Activated CD8-positive, alpha-beta T cell treated with anti-CD3 and anti-CD28 coated beads, Interleukin-2, amount 10 ng/mL, durations not matched to agents 7 days and 5 days (primary cell): Measurements from ENCODE around the gene WNT8A. TPM values are rescaled to one million over a fixed set of nuclear protein-coding genes. Genes with fewer than 3 reads are reported as not detected.

Experiments
- ATAC-seq: fragments of 150-1000 bp; cut with Tn5 transposase; one replicate; pipeline ENCODE4 v1.10.0; 2021; ENCODE audit warnings: moderate library complexity
- CTCF ChIA-PET: fragments of 350-600 bp; sonication (Branson Sonifier 250); formaldehyde crosslinking; loops from one replicate; lab custom pipeline; 2021; ENCODE audit warnings: antibody characterized with exemption; lab: Charles Lee
- POLR2A ChIA-PET: fragments of 350-600 bp; sonication (Branson Sonifier 250); formaldehyde crosslinking; loops from one replicate; lab custom pipeline; 2021; ENCODE audit warnings: antibody characterized with exemption; lab: Charles Lee
- DNase-seq: peaks from one replicate; pipeline ENCODE4 v3.0.0-alpha.2; 2020
- H3K27ac Mint-ChIP-seq: one replicate; pipeline ENCODE4 v1.8.0; 2021; ENCODE audit warnings: mild to moderate bottlenecking, mixed read lengths
- H3K27me3 Mint-ChIP-seq: one replicate; pipeline ENCODE4 v1.8.0; 2021; ENCODE audit warnings: low read depth, mixed read lengths
- H3K36me3 Mint-ChIP-seq: one replicate; pipeline ENCODE4 v1.8.0; 2021; ENCODE audit warnings: low read depth, mixed read lengths
- H3K4me1 Mint-ChIP-seq: one replicate; pipeline ENCODE4 v1.8.0; 2021; ENCODE audit warnings: low read depth, mixed read lengths
- H3K4me3 Mint-ChIP-seq: one replicate; pipeline ENCODE4 v1.8.0; 2021; ENCODE audit warnings: mild to moderate bottlenecking, mixed read lengths
- H3K9me3 Mint-ChIP-seq: one replicate; pipeline ENCODE4 v1.8.0; 2022; ENCODE audit warnings: mixed read lengths; ENCODE audit not compliant: insufficient read depth
- total RNA-seq, 2 experiments: library from RNA; stranded (reverse); gene quantifications; one replicate each; pipeline ENCODE4 v1.2.3, GENCODE V29; 2021

Gene WNT8A
- total RNA-seq, 2 experiments from 2014 or later, result not detected

- H3K4me3 Mint-ChIP-seq, result no peak overlapping the region
- no peaks in the 10 kb centered on the region for H3K4me1 Mint-ChIP-seq
- DNase-seq, result no peak
- no peak for ATAC-seq
- H3K27ac Mint-ChIP-seq, result no peak overlapping the region
- no peaks in the 10 kb centered on the region for H3K36me3 Mint-ChIP-seq
- CTCF ChIA-PET, result interaction anchor here (1.7 to 1.9 kb wide), 2 partner anchors 21 to 75 kb away, joined by 3 to 7 read pairs; no protein-coding TSS in a partner anchor
- H3K27me3 Mint-ChIP-seq, result peaks cover 20% of the 10 kb centered on the region
- POLR2A ChIA-PET, result no interaction called here
- no peaks in the 10 kb centered on the region for H3K9me3 Mint-ChIP-seq
Measured at GRCh38 chr5:138110266-138110963, 26.6 kb downstream of the WNT8A start.

- Mint-ChIP-seq H3K36me3 (no peaks in the 10 kb centered on the region), H3K27me3 (peaks cover 20% of the 10 kb centered on the region), H3K4me3 (no peak overlapping the region), H3K9me3 (no peaks in the 10 kb centered on the region), H3K27ac (no peak overlapping the region), H3K4me1 (no peaks in the 10 kb centered on the region)
- ChIA-PET CTCF (interaction anchor here (1.7 kb wide), 1 partner anchor 21 kb away, joined by 3 read pairs; no protein-coding TSS in a partner anchor), POLR2A (no interaction called here)
- ATAC-seq, result no peak
- no peak for DNase-seq
Measured at GRCh38 chr5:138111181-138111580, 27.3 kb downstream of the WNT8A start.

GRCh38 chr5:138111937-138112336 is 28.1 kb downstream of the WNT8A start:
- CTCF ChIA-PET, result no interaction called here

GRCh38 chr5:138115254-138115653 is 31.4 kb downstream of the WNT8A start:
- H3K27ac Mint-ChIP-seq, result no peak overlapping the region
- H3K36me3 Mint-ChIP-seq, result no peaks in the 10 kb centered on the region
- ATAC-seq, result no peak
- ChIA-PET POLR2A (no interaction called here), CTCF (no interaction called here)
- H3K4me1 Mint-ChIP-seq, result no peaks in the 10 kb centered on the region
- H3K4me3 Mint-ChIP-seq, result no peak overlapping the region
- no peaks in the 10 kb centered on the region for H3K9me3 Mint-ChIP-seq
- no peak for DNase-seq
- H3K27me3 Mint-ChIP-seq, result peaks cover 20% of the 10 kb centered on the region

More at GRCh38 chr5:138111937-138112336, 28.1 kb downstream of the WNT8A start:
- POLR2A ChIA-PET, result no interaction called here
- no peak for ATAC-seq
- H3K4me3 Mint-ChIP-seq, result no peak overlapping the region
- H3K9me3 Mint-ChIP-seq, result no peaks in the 10 kb centered on the region
- no peak overlapping the region for H3K27ac Mint-ChIP-seq
- no peaks in the 10 kb centered on the region for H3K36me3 Mint-ChIP-seq
- peaks cover 23% of the 10 kb centered on the region for H3K27me3 Mint-ChIP-seq
- no peaks in the 10 kb centered on the region for H3K4me1 Mint-ChIP-seq
- no peak for DNase-seq

- DNase-seq (no peak), ATAC-seq (no peak)
- Mint-ChIP-seq H3K27me3 (peaks cover 14% of the 10 kb centered on the region), H3K27ac (no peak overlapping the region), H3K36me3 (no peaks in the 10 kb centered on the region), H3K4me1 (no peaks in the 10 kb centered on the region), H3K4me3 (no peak overlapping the region), H3K9me3 (no peaks in the 10 kb centered on the region)
- ChIA-PET CTCF (interaction anchor here (1.2 to 3.5 kb wide), 2 partner anchors 50 to 60 kb away, joined by 5 to 20 read pairs; no protein-coding TSS in a partner anchor), POLR2A (no interaction called here)
Measured at GRCh38 chr5:138128334-138128733, 44.5 kb downstream of the WNT8A start.

- peaks cover 15% of the 10 kb centered on the region for H3K27me3 Mint-ChIP-seq
Measured at GRCh38 chr5:138129347-138129746, 45.5 kb downstream of the WNT8A start.

GRCh38 chr5:138132543-138132942 is 48.7 kb downstream of the WNT8A start:
- H3K27me3 Mint-ChIP-seq, result peaks cover 18% of the 10 kb centered on the region
- DNase-seq, result no peak
- no peak for ATAC-seq
- H3K27ac Mint-ChIP-seq, result no peak overlapping the region
- POLR2A ChIA-PET, result no interaction called here
- H3K4me1 Mint-ChIP-seq, result no peaks in the 10 kb centered on the region
- CTCF ChIA-PET, result interaction anchor here (0.7 to 3.3 kb wide), 17 partner anchors 13 to 664 kb away, joined by 3 to 89 read pairs (median 6); no protein-coding TSS in a partner anchor
- no peaks in the 10 kb centered on the region for H3K9me3 Mint-ChIP-seq
- no peaks in the 10 kb centered on the region for H3K36me3 Mint-ChIP-seq
- H3K4me3 Mint-ChIP-seq, result no peak overlapping the region

More at GRCh38 chr5:138129347-138129746, 45.5 kb downstream of the WNT8A start:
- CTCF ChIA-PET, result interaction anchor here (0.9 to 3.5 kb wide), 4 partner anchors 47 to 93 kb away, joined by 4 to 20 read pairs (median 8); no protein-coding TSS in a partner anchor
- Mint-ChIP-seq H3K4me3 (no peak overlapping the region), H3K36me3 (no peaks in the 10 kb centered on the region), H3K9me3 (no peaks in the 10 kb centered on the region), H3K4me1 (no peaks in the 10 kb centered on the region), H3K27ac (no peak overlapping the region)
- ATAC-seq, result no peak
- POLR2A ChIA-PET, result no interaction called here
- no peak for DNase-seq

- POLR2A ChIA-PET, result no interaction called here
Measured at GRCh38 chr5:138138949-138139780, 55.3 kb downstream of the WNT8A start, which contains the start of gene NME5. Gene NME5 (minus strand): TSS chr5:138139428. CDS start chr5:138138780, 648 bp downstream.

GRCh38 chr5:138139781-138140090 is 55.9 kb downstream of the WNT8A start:
- no peak for DNase-seq
- Mint-ChIP-seq H3K27ac (no peak overlapping the region), H3K9me3 (no peaks in the 10 kb centered on the region), H3K4me3 (no peak overlapping the region), H3K27me3 (peaks cover 23% of the 10 kb centered on the region), H3K4me1 (no peaks in the 10 kb centered on the region), H3K36me3 (no peaks in the 10 kb centered on the region)
- ChIA-PET CTCF (interaction anchor here (0.8 to 1.7 kb wide), 5 partner anchors 13 to 212 kb away, joined by 3 to 10 read pairs (median 3); no protein-coding TSS in a partner anchor), POLR2A (no interaction called here)
- ATAC-seq, result no peak

More at GRCh38 chr5:138138949-138139780, 55.3 kb downstream of the WNT8A start, which contains the start of gene NME5:
- Mint-ChIP-seq H3K27me3 (peaks cover 23% of the 10 kb centered on the region), H3K36me3 (no peaks in the 10 kb centered on the region), H3K27ac (no peak within 1 kb of the TSS), H3K4me3 (no peak within 1 kb of the TSS), H3K4me1 (no peaks in the 10 kb centered on the region), H3K9me3 (no peaks in the 10 kb centered on the region)
- DNase-seq (no peak), ATAC-seq (no peak)
- CTCF ChIA-PET, result interaction anchor here (0.7 to 1.7 kb wide), 4 partner anchors 14 to 379 kb away, joined by 3 to 10 read pairs (median 3); no protein-coding TSS in a partner anchor

- CTCF ChIA-PET, result interaction anchor here (0.6 to 1.7 kb wide), 5 partner anchors 13 to 212 kb away, joined by 3 to 10 read pairs (median 3); no protein-coding TSS in a partner anchor
- H3K27ac Mint-ChIP-seq, result no peak overlapping the region
- POLR2A ChIA-PET, result no interaction called here
- ATAC-seq (no peak), DNase-seq (no peak)
- H3K4me1 Mint-ChIP-seq, result no peaks in the 10 kb centered on the region
- H3K27me3 Mint-ChIP-seq, result peaks cover 23% of the 10 kb centered on the region
- no peak overlapping the region for H3K4me3 Mint-ChIP-seq
- H3K36me3 Mint-ChIP-seq, result no peaks in the 10 kb centered on the region
- no peaks in the 10 kb centered on the region for H3K9me3 Mint-ChIP-seq
Measured at GRCh38 chr5:138140268-138140667, 56.4 kb downstream of the WNT8A start.
